IPS DF 4.7 (cell line): Measurements from ENCODE around the gene SLC29A4.
"Not testable (repeated sequence)": the region's sequence is repeated elsewhere in the genome, so short reads cannot be mapped to it uniquely, and the experiment has no call there.

Experiments used
- DNase-seq: peaks from one replicate; pipeline ENCODE4 v3.0.0-alpha.2; 2013; ENCODE audit warnings: low spot score; ENCODE audit errors: extremely low read depth

The SLC29A4 gene, protein sequence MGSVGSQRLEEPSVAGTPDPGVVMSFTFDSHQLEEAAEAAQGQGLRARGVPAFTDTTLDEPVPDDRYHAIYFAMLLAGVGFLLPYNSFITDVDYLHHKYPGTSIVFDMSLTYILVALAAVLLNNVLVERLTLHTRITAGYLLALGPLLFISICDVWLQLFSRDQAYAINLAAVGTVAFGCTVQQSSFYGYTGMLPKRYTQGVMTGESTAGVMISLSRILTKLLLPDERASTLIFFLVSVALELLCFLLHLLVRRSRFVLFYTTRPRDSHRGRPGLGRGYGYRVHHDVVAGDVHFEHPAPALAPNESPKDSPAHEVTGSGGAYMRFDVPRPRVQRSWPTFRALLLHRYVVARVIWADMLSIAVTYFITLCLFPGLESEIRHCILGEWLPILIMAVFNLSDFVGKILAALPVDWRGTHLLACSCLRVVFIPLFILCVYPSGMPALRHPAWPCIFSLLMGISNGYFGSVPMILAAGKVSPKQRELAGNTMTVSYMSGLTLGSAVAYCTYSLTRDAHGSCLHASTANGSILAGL

GRCh38 chr7:5282543-5283316, at the start of gene SLC29A4:
Gene SLC29A4 (plus strand): TSS chr7:5282943. CDS start chr7:5287817, 4,874 bp downstream.
- no peak for DNase-seq

GRCh38 chr7:5234852-5235831, 47.6 kb upstream of the SLC29A4 start:
- no peak for DNase-seq

DNA sequence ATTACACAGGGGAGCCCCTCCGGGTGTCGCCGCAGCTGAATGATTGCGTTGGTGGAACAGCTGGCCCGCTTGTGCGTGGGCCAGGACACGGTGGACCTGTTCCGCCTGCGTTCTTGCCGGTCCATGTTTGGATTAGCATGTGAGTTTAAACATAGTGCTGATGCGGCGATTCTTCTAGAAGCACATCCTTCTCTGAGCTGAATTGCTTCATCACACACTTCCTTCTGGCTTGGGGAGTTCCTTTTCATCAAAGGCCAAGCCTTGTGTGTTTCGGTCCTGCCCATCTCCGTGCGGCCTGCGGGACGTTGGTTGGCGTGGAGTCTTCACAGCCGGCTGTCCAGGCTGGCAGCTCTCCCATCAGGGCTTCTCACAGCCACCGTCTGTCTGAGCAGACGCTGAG, 45.5 kb upstream of the SLC29A4 start:
- DNase-seq = no peak

DNA sequence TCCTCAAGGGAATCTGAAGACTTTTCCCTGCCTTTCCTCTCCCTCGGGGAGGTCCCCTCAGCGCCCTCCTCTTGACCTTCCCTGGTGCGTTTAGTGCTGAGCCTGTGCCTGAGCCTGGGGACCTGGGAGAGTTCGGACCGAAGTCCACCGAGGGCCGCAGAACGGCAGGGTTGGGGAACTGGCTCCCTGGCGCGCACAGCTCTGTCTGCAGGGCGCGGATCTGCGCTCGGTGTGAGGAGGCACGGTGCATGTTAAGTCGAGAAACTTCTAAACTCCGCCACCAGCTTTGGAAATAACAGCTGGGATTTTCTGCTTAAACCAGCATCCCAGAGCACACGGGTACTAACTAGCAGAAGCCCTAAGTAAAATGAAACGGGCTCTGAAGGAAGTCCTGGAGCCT, 44.2 kb upstream of the SLC29A4 start:
- no peak for DNase-seq

DNA sequence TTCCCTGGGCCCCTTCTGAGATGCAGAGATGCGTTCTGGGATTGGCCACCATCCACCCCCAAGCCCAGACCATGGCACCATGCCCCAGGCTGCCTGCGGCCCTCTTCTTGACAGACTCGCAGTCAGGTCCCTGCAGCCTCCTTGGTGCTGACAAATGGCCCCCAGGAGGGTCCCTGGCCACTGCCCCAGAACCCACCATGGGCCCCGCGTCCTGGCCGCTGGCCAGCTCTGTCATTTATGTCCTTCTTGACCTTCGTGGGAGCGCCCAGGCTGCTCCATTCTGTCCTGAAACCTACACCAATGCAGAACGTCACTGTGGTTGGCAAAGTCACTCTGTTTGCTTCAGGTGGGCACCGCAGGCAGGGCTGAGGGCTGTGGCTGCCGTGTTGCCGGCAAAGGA, 39.5 kb upstream of the SLC29A4 start:
- no peak for DNase-seq

- DNase-seq = no peak
Observed at GRCh38 chr7:5248201-5248885, 34.4 kb upstream of the SLC29A4 start.

- not testable (repeated sequence) for DNase-seq
Observed at GRCh38 chr7:5250787-5251186, 32.0 kb upstream of the SLC29A4 start.

DNA sequence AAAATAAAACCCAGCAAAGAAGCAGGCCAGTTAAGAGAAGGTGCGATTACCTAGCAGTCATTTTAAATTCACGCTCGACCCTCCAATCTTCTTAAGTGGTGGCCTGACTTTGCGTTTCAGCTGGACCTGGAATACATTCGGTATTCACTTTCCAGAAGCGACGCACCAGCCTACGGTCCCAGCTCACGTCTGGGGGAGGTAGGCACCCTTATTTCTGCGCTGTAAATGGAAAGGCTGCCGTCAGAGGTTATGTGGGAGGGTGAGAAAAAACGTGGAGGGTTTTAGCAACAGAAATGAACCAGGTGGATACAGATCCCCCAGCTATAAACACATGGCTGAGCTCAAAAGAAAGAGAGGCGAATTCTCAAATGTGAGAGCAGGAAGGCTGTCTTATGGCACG, 29.2 kb upstream of the SLC29A4 start:
- DNase-seq = not testable (repeated sequence)

DNA sequence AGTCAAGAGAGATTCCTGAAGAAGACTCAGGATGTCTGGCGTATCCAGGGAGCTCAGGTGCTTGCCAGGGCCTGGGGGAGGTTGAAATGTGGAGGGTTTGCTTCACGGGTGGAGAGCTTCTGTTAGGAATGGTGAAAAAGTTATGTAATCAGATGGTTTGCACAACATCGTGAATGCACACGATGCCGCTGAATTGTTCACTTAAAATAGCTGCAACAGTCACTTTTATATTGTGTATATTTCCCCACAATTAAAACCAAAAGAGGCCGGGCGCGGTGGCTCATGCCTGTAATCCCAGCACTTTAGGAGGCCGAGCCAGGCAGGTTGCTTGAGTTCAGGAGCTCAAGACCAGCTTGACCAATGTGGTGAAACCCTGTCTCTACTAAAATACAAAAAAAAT, 28.4 kb upstream of the SLC29A4 start:
- not testable (repeated sequence) for DNase-seq

- DNase-seq = no peak
Observed at GRCh38 chr7:5255832-5256231, 26.9 kb upstream of the SLC29A4 start.

GRCh38 chr7:5260530-5261068, 22.1 kb upstream of the SLC29A4 start:
- not testable (repeated sequence) for DNase-seq

DNA sequence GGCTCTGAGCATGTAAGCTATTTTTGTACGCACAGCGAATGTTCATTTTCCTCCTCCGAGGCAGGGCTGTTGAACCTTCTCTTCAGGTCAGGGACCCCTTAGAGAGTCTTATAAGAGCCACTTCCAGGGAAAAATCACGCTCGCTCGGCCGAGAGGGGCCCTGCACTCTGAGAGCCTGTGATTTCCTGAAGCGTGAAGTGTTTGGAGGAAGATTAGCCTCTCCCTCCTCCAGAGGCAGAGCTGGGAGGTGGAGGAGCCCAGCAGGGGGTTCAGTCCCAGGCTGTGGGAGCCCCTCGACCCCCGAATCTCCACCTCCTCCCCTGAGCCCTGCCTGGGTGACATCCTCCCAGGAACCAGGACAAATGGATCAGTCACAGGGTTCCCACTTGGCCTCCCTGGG, 19.7 kb upstream of the SLC29A4 start:
- DNase-seq = not testable (repeated sequence)

GRCh38 chr7:5265320-5266190, 17.2 kb upstream of the SLC29A4 start:
- DNase-seq = no peak

GRCh38 chr7:5266191-5267028, 16.3 kb upstream of the SLC29A4 start:
- DNase-seq = no peak

DNA sequence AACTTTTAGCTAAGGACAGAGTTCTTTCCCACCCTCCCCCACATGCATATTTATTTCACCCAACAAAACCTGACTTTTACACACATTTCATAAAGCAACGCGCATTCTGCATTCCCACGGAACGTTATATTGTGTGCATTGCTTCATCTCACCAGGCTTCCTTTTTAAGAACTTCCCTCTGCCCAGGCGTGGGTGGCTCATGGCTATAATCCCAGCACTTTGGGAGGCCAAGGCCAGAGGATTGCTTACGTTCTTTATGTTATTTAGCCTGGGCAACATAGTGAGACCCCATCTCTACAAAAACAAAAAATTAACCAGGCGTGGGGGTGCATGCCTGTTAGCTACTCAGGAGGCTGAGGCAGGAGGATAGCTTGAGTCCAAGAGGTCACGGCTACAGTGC, 14.9 kb upstream of the SLC29A4 start:
- not testable (repeated sequence) for DNase-seq

DNA sequence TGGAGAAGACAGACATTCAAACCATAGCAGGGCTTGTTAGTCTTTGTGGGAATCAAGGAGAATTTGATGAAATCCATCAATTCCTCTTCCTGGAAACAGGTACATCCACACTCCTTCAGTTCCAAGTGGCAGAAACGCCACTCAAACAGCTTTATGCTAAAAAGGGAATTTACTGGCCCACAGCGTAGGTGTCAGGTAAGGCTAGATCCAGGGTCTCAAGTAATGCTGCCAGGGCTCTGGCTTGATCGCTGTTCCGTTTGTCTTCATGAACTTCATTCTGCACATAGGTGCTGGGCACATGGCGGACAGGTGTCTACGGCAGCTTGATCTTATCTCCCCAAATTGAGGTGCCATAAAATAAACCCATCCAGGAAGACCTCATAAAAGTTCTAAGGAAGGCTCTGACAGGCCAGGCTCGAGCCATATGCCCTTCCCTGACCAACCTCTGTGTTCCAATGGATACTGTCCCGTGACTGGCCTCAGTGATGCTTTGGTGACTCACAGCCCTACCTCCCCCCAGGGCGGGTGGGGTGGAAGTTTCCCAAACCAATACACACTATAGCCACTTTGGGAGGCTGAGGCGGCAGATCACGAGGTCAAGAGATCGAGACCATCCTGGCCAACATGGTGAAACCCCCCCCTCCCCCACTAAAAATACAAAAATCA, 12.6 kb upstream of the SLC29A4 start:
- not testable (repeated sequence) for DNase-seq

DNA sequence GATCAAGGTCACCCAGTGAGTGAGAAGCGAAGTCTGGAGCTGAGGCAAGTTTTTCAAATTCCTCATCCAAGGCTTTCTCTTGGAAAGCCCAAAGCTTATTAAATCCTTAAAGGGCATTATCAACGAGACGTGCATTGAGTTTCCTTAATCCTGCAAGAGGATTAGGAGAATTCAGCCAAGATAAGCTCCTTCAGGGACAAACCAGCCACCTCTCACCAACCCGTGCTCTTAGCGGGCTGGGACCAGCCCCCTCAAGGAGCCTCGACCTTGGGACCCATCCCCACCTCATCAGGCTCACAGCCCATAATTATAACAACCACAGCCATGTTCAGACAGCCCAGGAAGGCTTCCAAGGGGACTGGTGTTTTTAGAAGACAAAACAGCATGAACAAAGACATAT, 12.0 kb upstream of the SLC29A4 start:
- no peak for DNase-seq
